Mesodermal cell (in vitro differentiated cells): ENCODE results near the gene TPRN.

Experiments used
- H3K27ac ChIP-seq: 2 replicates; pipeline ENCODE4 v1.7.0; 2013; ENCODE audit warnings: mild to moderate bottlenecking, low read depth, low read length, moderate library complexity; ENCODE audit not compliant: severe bottlenecking
- H3K36me3 ChIP-seq: 2 replicates; pipeline ENCODE4 v1.7.1; 2013; ENCODE audit warnings: mild to moderate bottlenecking, low read length, moderate library complexity; ENCODE audit not compliant: control insufficient read depth, insufficient read depth
- H3K4me1 ChIP-seq: one replicate; pipeline ENCODE4 v1.7.1; 2013; ENCODE audit warnings: mild to moderate bottlenecking, low read length; ENCODE audit not compliant: insufficient read depth, control insufficient read depth, poor library complexity, severe bottlenecking
- H3K4me3 ChIP-seq: 2 replicates; pipeline ENCODE4 v1.7.0; 2013; ENCODE audit warnings: low read length, control low read depth, mild to moderate bottlenecking; ENCODE audit not compliant: insufficient read depth, poor library complexity, severe bottlenecking; ENCODE audit errors: extremely low read depth
- H3K9me3 ChIP-seq: 2 replicates; pipeline ENCODE4 v1.7.1; 2013; ENCODE audit warnings: mild to moderate bottlenecking, low read length, moderate library complexity; ENCODE audit not compliant: control insufficient read depth
- WGBS, 2 experiments: methylation state at CpG; one replicate each; pipeline ENCODE4 v1.1.5; 2013; ENCODE audit warnings: missing lambda C conversion rate in 2 of 2; ENCODE audit not compliant: insufficient coverage in 2 of 2; 5-methylcytosine and 5-hydroxymethylcytosine counted together

The TPRN gene

GRCh38 chr9:137159105-137160053 lies 41.2 kb downstream of the TPRN start:
- Histone ChIP-seq H3K27ac (no peak overlapping the region), H3K9me3 (no peaks in the 10 kb centered on the region), H3K4me3 (no peak overlapping the region), H3K36me3 (no peaks in the 10 kb centered on the region), H3K4me1 (no peaks in the 10 kb centered on the region)
- 38 to 46% methylated on average over 9 to 11 of the region's 14 CpGs for WGBS, 2 experiments

GRCh38 chr9:137158625-137159024 lies 41.9 kb downstream of the TPRN start:
- WGBS, 2 experiments, result 40 to 60% methylated on average over 1 of the region's 4 CpGs
- Histone ChIP-seq H3K27ac (no peak overlapping the region), H3K9me3 (no peaks in the 10 kb centered on the region), H3K4me1 (no peaks in the 10 kb centered on the region), H3K4me3 (no peak overlapping the region), H3K36me3 (no peaks in the 10 kb centered on the region)

GRCh38 chr9:137157618-137158415 lies 42.7 kb downstream of the TPRN start:
- Histone ChIP-seq H3K4me1 (no peaks in the 10 kb centered on the region), H3K27ac (no peak overlapping the region), H3K36me3 (no peaks in the 10 kb centered on the region), H3K4me3 (no peak overlapping the region), H3K9me3 (no peaks in the 10 kb centered on the region)
- WGBS, 2 experiments, result 68 to 73% methylated on average over 14 to 15 of the region's 19 CpGs

GRCh38 chr9:137156567-137157375 lies 43.8 kb downstream of the TPRN start:
- Histone ChIP-seq H3K4me3 (no peak overlapping the region), H3K9me3 (no peaks in the 10 kb centered on the region), H3K36me3 (no peaks in the 10 kb centered on the region), H3K27ac (no peak overlapping the region), H3K4me1 (no peaks in the 10 kb centered on the region)
- 56 to 62% methylated on average over 36 to 63 of the region's 65 CpGs for WGBS, 2 experiments

- Histone ChIP-seq H3K36me3 (no peaks in the 10 kb centered on the region), H3K9me3 (no peaks in the 10 kb centered on the region), H3K4me3 (no peak overlapping the region), H3K4me1 (no peaks in the 10 kb centered on the region), H3K27ac (no peak overlapping the region)
- 89 to 94% methylated on average over 6 to 7 of the region's 7 CpGs for WGBS, 2 experiments
These were observed 47.6 kb downstream of the TPRN start for GRCh38 chr9:137152844-137153405.

- no peaks in the 10 kb centered on the region for H3K9me3 ChIP-seq
- 69 to 71% methylated on average over 25 to 29 of the region's 34 CpGs for WGBS, 2 experiments
- H3K27ac ChIP-seq, result no peak overlapping the region
- H3K4me3 ChIP-seq, result no peak overlapping the region
- H3K36me3 ChIP-seq, result no peaks in the 10 kb centered on the region
- H3K4me1 ChIP-seq, result no peaks in the 10 kb centered on the region
These were observed 49.7 kb downstream of the TPRN start for GRCh38 chr9:137150617-137151457.

- no peak overlapping the region for H3K4me3 ChIP-seq
- no peak overlapping the region for H3K27ac ChIP-seq
- H3K36me3 ChIP-seq, result no peaks in the 10 kb centered on the region
- H3K9me3 ChIP-seq, result no peaks in the 10 kb centered on the region
- WGBS, 2 experiments, result 82 to 86% methylated on average over 14 to 19 of the region's 20 CpGs
- no peaks in the 10 kb centered on the region for H3K4me1 ChIP-seq
These were observed 50.5 kb downstream of the TPRN start for GRCh38 chr9:137149942-137150616.

GRCh38 chr9:137149363-137149762 lies 51.2 kb downstream of the TPRN start:
- H3K4me1 ChIP-seq, result no peaks in the 10 kb centered on the region
- H3K27ac ChIP-seq, result no peak overlapping the region
- H3K36me3 ChIP-seq, result no peaks in the 10 kb centered on the region
- 83 to 88% methylated on average over 4 of the region's 5 CpGs for WGBS, 2 experiments
- no peaks in the 10 kb centered on the region for H3K9me3 ChIP-seq
- no peak overlapping the region for H3K4me3 ChIP-seq

GRCh38 chr9:137148661-137149060 lies 51.9 kb downstream of the TPRN start:
- WGBS, 2 experiments, result 88% methylated on average over 18 to 19 of the region's 19 CpGs
- no peak overlapping the region for H3K27ac ChIP-seq
- no peak overlapping the region for H3K4me3 ChIP-seq

More at GRCh38 chr9:137148661-137149060, 51.9 kb downstream of the TPRN start:
- Histone ChIP-seq H3K9me3 (no peaks in the 10 kb centered on the region), H3K36me3 (no peaks in the 10 kb centered on the region), H3K4me1 (no peaks in the 10 kb centered on the region)
